Measurements from ENCODE around the gene CENPM.
"Not testable (repeated sequence)": the region's sequence is repeated elsewhere in the genome, so short reads cannot be mapped to it uniquely, and the experiment has no call there.

Gene CENPM

DNA sequence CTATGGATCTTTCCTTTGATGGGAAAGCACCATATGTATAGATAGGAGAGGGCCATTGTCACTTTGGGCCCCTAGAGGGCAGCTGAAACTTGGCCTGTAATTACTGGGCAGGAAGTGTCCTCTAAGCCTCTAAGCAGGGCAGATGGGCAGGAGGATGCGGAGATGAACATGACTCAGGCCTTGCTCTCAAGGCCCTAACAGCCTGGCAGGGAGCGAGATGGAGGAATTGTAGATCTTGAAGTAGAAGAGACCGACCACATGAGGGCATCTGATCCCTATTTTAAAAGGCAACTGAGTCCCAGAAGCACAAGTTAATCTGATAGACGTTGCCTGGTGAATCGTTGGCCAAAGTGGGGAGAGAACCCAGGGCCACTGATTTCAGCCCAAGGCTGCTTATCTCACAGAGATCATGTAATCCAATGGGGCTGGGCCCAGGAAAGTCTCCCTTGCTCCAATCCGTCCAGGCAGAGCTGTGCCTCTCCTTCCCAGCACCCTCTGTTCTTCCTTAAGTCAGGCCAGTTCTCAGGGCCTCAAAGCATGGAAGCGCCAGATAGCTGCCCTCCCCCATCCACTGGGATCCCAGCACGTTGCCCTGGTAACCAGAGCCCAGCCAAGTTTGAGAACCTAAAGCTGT is 19.8 kb upstream of the CENPM start:
- no peak for DNase-seq (ENCODE audit: low read depth, low spot score)

DNA sequence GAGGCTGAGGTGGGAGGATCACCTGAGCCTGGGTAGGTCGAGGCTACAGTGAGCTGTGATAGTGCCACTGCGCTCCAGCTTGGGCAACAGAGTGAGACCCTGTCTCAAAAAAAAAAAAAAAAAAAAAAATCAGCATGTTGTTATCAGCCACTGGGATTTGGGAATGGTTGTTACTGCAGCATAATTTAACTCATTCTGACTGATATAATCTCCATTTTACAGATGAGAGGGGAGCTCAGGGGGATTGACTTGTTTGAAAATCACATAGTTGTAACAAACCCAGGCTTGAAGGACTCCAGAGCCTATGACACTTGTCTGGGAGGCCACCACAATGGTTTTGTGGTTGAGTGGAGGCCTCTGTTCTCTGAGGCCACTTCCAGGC is 19.3 kb upstream of the CENPM start:
- DNase-seq (ENCODE audit: low read depth, low spot score): no peak

GRCh38 chr22:41964112-41964491 is 17.1 kb upstream of the CENPM start:
- DNase-seq (ENCODE audit: low read depth, low spot score): no peak

DNA sequence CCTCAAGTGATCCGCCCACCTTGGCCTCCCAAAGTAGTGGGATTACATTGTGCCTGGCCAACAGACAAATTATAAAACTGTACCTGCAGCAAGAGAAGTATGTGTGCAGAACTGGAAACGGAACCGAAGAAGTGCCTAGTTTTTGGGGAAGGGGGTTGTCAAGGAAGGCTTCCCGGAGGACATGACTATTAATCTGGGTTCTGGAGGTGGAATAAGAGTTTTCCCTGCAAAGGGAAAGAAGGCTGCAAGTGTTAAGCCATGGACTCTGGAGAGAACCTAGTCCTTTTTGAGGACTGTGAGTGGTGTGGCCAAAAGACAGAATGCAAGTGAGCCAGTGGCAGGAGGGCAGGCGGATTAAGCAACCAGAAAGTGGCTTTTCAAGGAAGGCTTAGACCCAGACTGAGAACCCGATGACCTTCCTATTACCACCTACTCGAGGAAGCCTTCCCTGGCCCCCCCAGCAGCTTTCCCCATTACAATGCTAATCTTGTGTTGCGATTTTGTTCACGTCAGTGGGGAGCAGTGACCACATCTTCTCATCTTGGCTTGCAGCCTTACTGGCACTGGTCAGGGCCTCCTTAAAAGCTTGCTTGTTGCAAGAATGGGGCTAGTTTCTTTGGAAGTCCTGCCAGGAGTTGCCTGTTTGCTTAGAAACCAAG is 16.6 kb upstream of the CENPM start:
- no peak for DNase-seq (ENCODE audit: low read depth, low spot score)

DNA sequence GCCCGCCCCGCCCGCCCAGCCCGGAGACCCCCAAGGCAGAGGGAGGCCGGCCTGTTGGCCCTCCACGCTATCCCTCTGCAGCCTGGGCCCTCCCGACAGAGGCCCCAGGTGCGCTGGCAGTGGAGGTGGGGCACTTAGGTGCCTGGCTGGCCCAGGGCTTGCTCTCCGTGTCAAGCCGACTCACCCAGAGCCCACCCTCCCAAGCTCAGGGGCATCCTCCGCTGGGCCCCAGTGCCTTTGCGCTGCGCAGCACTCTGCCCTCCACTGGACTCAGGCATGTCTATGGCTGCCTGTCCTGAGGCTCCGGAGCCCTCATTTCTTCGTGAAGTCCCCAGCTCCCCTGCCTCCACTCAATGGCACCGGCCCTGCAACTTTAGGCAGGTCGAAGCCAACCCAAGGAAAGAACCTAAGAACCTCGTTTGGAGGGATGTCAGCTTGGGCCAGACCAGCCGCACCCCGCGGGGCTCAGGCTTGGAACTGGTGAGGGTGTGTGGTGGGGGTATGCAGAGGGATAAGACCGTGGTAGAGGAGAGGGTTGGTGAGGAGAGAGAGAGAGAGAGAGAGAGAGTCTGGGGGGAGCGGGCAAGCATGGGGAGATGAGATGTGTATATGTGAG is 11.1 kb upstream of the CENPM start:
- no peak for DNase-seq (ENCODE audit: low read depth, low spot score)

DNA sequence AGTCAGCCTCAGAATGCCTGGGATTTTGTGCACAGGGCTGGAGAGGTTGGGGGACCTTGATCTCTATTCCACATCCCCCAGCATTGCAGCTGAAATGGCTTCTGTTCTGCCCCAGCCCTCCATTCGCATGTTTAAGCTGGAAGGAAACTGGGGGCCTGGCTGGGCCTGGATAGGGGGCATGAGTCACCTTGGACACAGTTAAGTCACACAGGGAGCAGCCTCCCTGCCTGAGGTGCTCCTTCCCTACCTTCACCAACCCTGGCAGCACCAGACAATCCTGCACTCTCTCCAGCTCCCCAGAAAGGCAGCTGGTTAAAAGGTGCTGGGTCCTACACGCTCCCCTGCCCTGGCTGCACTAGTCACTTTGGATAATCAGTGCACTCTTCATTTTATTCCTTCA is 5.8 kb upstream of the CENPM start:
- no peak for DNase-seq (ENCODE audit: low read depth, low spot score)

GRCh38 chr22:41951898-41952474 is 5.0 kb upstream of the CENPM start, which contains the start of gene SMIM45:
Gene SMIM45 (plus strand): TSS chr22:41952150.
- DNase-seq (ENCODE audit: low read depth, low spot score): no peak

DNA sequence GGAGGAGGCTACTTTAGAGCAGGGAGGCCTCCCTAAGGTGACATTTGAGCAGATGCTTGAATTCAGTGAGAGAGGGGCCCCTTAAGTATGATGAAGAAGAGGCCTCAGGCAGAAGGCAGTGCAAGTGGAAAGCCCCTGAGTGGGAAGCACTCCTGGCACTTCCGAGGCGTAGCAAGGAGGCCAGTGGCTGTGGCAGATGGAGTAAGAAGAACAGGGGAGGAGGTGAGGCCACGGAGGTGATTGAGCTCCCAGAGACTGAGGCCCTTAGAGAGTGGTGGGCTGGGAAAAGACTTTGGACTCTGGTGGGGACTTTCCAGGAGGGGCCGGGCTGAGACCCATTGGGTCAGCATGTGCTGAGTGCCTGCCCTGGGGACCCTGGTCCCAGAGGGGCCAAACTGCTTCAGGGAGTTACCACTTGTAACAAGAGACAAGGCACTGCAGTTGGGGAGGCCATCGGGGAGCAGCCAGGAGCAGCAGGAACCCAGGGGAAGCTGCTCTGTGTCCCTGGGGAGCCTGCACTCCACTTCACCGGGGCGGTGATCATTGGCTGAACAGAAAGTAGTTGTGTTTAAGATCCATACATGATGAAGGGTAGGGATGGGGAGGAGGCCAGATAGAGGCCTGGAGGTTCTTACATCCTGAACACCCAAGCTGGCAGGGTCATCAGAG is 2.5 kb upstream of the CENPM start:
- no peak for DNase-seq (ENCODE audit: low read depth, low spot score)

GRCh38 chr22:41948928-41949296 is 2.0 kb upstream of the CENPM start:
- not testable (repeated sequence) for DNase-seq (ENCODE audit: low read depth, low spot score)

GRCh38 chr22:41948142-41948541 is 1.2 kb upstream of the CENPM start:
- no peak for DNase-seq (ENCODE audit: low read depth, low spot score)

DNA sequence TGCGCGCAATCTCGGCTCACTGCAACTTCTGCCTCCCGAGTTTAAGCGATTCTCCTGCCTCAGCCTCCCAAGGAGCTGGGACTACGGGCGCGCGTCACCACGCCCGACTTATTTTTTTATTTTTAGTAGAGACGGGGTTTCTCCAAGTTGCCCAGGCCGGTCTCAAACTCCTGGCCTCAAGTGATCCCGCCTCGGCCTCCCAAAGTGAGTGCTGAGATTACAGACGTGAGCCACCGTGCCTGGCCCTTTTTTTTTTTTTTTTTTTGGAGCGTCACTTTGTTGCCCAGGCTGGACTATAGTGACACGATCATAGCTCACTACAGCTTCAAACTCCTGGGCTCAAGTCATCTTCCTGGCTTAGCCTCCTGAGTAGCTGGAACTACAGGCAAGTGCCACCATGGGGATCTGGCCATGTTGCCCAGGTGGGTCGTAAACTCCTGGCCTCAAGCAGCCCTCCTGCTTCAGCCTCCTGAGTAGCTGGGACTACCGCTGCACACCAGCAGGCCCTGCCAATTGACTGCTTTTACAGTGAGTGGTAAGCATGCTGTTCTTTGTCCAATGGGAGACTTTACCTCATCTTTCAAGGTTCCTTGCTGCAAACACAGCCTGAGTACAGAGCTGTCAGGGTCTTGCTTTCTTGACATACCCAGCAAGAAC is 600 bp upstream of the CENPM start:
- DNase-seq (ENCODE audit: low read depth, low spot score): no peak

GRCh38 chr22:41943661-41944209 is 3.2 kb downstream of the CENPM start:
- DNase-seq (ENCODE audit: low read depth, low spot score): no peak

DNA sequence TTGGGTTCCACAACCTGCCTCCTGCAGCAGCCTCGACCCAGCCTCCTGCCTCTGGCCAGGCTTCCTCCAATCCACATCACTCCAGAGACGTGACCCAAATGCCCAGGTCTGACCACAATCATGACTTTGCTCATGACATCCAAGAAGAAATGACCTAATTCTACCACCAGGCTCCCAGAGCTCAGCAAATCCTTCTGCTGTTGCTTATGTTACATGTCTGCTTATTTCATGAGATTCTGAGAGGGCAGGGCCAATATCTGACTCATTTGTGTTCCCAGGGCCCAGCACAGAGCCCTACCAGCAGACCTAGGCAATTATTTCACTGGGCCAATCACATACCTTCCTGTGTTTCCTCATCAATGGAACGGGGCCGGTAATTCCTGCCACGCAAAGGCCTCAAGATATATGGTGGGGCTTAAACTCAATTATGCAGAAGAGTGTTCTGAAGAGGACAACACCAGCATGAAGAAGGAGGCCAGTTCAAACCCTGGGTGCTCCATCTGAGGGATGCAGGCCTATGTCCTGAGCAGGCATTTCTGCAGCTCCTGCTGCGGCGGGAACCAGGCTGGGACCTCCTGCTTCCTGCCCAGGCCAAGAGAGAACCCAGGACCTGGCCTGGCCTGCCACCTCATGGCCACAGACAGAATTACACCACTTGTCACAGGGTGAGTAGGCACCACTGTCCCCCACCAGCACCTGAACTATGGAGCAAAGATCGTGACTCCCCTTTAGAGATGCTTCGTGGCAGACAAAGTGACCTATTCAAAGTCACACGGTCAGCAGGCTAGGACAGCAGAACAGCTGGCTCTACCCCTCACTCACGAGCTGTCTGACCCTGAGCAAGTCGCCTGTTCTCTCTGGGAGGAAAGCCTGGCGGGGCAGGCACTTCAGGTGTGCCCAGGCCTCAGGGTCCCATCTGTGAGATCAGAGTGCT is 5.9 kb downstream of the CENPM start:
- peak; percentile 66 for DNase-seq (ENCODE audit: low read depth, low spot score)

DNA sequence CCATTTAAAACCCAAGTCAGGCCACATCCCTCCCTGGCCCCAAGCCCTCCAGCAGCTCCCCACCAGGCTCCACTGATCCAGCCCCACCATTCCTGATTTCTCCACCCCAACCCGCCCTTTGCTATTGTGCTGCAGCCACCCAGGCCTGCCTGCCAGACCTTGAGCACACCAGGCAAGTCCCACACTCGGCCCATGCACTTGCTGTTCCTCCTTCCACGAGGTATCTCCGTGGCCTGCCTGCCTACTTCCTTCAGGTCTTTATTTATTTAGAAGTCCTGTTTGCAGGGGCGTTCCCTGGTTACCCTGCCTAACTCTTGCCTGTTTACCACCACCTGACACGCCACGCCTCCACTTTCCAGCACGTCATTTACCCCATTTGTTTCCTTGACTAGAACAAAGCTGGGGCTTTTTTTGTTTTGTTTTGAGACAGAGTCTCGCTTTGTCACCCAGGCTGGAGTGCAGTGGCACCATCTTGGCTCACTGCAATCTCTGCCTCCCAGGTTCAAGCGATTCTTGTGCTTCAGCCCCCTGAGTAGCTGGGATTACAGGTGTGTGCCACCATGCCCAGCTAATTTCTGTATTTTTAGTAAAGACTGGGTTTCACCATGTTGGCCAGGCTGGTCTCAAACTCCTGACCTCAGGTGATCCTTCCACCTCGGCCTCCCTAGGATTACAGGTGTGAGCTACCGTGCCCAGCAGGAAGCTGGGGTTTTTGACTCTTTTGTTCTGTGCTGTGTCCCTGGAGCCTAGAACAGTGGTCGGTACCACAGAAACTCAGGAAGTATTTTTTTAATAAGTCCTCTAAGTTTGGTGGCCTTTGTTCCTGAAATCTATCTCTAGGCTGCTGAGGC is 6.7 kb downstream of the CENPM start:
- DNase-seq (ENCODE audit: low read depth, low spot score): peak; percentile 93

DNA sequence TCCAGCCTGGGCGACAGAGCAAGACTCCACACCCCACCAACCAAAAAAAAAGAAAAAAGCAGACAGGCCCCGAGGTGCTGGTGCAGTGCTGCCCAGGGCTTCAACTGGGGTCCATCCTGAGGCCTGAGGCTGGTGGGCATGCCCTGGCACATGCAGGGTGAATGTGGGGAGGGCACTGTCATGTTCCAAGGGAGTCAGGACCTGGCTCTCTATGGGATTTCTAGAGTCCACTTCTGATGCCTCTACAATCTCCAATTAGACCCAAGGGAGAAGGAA is 10.1 kb downstream of the CENPM start:
- DNase-seq (ENCODE audit: low read depth, low spot score): no peak

DNA sequence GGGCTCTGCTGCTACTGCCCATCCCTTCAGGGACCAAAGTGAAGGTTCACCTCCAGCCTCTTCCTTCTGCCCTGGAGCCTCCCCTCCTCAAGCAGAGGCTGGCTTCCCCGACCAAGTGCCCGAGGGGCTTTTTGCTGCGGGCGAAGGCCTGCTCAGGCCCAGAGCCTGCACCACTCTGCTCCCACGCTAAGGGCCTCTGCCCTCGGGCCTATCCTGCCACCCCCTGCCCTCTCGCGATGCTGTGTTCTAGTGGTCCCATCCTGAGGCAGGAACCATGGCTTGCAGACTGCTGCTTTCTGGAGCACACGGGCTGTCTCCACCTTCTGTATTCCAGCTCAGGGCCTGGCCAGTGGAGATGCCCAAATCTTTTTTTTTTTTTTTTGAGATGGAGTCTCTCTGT is 11.4 kb downstream of the CENPM start:
- DNase-seq (ENCODE audit: low read depth, low spot score): no peak

DNA sequence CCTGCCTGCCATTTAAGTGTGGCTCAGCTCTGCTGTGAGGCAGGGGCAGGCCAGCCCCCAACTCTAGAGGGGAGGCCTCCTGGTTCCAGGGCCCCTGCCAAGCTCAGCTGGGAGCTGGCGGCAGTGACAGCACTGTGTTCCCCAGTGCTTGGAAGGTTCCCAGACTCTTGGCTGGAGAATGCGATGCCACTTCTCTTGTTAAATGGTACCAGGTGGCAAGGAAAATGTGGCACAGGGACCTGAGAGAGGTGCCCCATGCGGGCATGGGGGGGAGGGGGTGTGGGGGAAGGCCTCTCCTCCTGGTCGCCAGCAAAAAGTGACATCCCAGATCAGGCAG is 12.0 kb downstream of the CENPM start:
- DNase-seq (ENCODE audit: low read depth, low spot score): no peak

DNA sequence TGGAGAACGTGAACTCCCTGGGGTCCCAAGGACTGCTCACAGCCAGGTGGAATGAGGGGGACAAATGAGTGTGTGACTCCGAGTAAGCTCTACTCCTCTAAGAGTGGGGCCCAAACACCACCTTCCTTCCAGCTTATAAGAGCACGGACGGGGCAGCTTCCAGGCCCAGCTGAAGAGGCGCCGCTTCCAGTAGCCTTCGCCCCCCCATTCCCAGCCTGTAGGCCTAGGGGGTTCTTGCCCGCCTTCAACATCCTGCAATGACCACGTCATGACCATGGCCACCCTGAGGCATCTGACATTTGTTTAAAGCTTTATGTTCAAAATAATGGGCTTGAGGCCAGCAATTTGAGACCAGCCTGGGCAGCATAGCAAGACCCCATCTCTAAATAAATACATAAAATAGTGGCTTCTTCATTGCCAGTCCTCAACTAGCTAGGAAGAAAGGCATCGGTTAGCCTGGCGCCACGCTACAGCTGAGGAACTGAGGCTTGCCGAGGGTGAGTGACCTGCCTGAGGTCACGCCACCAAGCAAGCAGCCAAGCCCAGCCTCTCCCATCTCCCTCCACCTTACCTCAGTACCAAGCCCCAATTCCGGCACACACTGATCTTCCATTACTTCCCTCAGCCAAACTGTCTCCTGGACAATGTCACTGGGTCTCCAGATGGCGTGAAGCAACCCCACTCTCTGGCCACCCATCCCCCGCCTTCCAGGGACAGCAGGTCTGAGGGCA is 12.5 kb downstream of the CENPM start:
- DNase-seq (ENCODE audit: low read depth, low spot score): no peak

Data from activated CD4-positive, CD25-positive, alpha-beta regulatory T cell treated with anti-CD3 and anti-CD28 coated beads, Interleukin-2, amount 50 U/mL, for 16 hours (primary cell).